ENCODE results near the gene PPIF.

GRCh38 chr10:79393221-79393923, 46.1 kb downstream of the PPIF start:
- TF ChIP-seq EZH2phosphoT487 (IDR thresholded peaks at IDR 0.05) (no peak), CTCF (IDR thresholded peaks at IDR 0.05) (no peak)

All from neural progenitor cell (in vitro differentiated cells).